Prostate gland (tissue), 2 donors: ENCODE measurements around the gene PYDC1.

Source experiments
- POLR2AphosphoS5 ChIP-seq: sonication (generic); formaldehyde crosslinking; IDR thresholded peaks from one replicate; pipeline ENCODE4 v1.6.1; 2017; ENCODE audit warnings: antibody characterized with exemption
- TF ChIP-seq, protein P1 (sequence below), 4 experiments: fragments of 200-600 bp in 2 of 4; fragments of 450-650 bp in 2 of 4; sonication (generic) in 2 of 4; IDR thresholded peaks; 1 replicate in 3 of 4; 2 replicates in 1 of 4; pipeline ENCODE4 v1.5.1; 2016 to 2019; ENCODE audit warnings: antibody characterized with exemption in 4 of 4, mild to moderate bottlenecking in 2 of 4, moderate library complexity in 2 of 4

DNA sequence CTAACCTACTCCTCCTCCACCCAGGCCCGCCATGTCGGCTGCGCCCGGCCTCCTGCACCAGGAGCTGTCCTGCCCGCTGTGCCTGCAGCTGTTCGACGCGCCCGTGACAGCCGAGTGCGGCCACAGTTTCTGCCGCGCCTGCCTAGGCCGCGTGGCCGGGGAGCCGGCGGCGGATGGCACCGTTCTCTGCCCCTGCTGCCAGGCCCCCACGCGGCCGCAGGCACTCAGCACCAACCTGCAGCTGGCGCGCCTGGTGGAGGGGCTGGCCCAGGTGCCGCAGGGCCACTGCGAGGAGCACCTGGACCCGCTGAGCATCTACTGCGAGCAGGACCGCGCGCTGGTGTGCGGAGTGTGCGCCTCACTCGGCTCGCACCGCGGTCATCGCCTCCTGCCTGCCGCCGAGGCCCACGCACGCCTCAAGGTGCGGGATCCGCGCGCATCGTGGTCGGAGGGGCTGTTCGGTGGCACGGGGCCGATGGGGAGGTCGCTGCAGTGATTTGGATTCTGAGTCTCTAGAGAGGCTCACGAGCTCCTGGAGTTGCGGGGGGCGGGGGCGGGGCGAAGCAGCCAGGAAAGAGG lies 2.1 kb downstream of the PYDC1 start:
- no peak for TF ChIP-seq POLR2AphosphoS5
- TF ChIP-seq, protein P1, sequence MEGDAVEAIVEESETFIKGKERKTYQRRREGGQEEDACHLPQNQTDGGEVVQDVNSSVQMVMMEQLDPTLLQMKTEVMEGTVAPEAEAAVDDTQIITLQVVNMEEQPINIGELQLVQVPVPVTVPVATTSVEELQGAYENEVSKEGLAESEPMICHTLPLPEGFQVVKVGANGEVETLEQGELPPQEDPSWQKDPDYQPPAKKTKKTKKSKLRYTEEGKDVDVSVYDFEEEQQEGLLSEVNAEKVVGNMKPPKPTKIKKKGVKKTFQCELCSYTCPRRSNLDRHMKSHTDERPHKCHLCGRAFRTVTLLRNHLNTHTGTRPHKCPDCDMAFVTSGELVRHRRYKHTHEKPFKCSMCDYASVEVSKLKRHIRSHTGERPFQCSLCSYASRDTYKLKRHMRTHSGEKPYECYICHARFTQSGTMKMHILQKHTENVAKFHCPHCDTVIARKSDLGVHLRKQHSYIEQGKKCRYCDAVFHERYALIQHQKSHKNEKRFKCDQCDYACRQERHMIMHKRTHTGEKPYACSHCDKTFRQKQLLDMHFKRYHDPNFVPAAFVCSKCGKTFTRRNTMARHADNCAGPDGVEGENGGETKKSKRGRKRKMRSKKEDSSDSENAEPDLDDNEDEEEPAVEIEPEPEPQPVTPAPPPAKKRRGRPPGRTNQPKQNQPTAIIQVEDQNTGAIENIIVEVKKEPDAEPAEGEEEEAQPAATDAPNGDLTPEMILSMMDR (IDR thresholded peaks at IDR 0.05), result no peak
